Suppressor macrophage (primary cell): ENCODE data around the gene PDZRN3.

Experiments used
- DNase-seq, 4 experiments: peaks; one replicate each; pipeline ENCODE4 v3.0.0-alpha.2; 2020 to 2022

PDZRN3 gene

GRCh38 chr3:73622091-73622805, 2.5 kb downstream of the PDZRN3 start:
- no peak for DNase-seq

GRCh38 chr3:73621388-73621787, 3.4 kb downstream of the PDZRN3 start:
- DNase-seq = no peak

- no peak for DNase-seq
Measured at GRCh38 chr3:73618461-73618860, 6.3 kb downstream of the PDZRN3 start.

- DNase-seq = no peak
Measured at GRCh38 chr3:73616056-73616455, 8.7 kb downstream of the PDZRN3 start.

- DNase-seq = no peak
Measured at GRCh38 chr3:73614419-73614818, 10.3 kb downstream of the PDZRN3 start.

- DNase-seq = no peak
Measured at GRCh38 chr3:73611176-73611575, 13.6 kb downstream of the PDZRN3 start.

- no peak for DNase-seq
Measured at GRCh38 chr3:73610493-73610892, 14.2 kb downstream of the PDZRN3 start.

- DNase-seq = no peak
Measured at GRCh38 chr3:73609655-73610054, 15.1 kb downstream of the PDZRN3 start.

- DNase-seq = no peak
Measured at GRCh38 chr3:73609315-73609641, 15.5 kb downstream of the PDZRN3 start.

- no peak for DNase-seq
Measured at GRCh38 chr3:73608456-73609314, 16.1 kb downstream of the PDZRN3 start.

- DNase-seq = no peak
Measured at GRCh38 chr3:73605861-73606260, 18.9 kb downstream of the PDZRN3 start.

- no peak for DNase-seq
Measured at GRCh38 chr3:73605412-73605811, 19.3 kb downstream of the PDZRN3 start.

GRCh38 chr3:73604451-73604850, 20.3 kb downstream of the PDZRN3 start:
- no peak for DNase-seq

- DNase-seq = no peak
Measured at GRCh38 chr3:73603762-73604171, 21.0 kb downstream of the PDZRN3 start.

GRCh38 chr3:73602170-73602569, 22.6 kb downstream of the PDZRN3 start:
- DNase-seq = no peak

GRCh38 chr3:73601481-73601880, 23.3 kb downstream of the PDZRN3 start:
- DNase-seq = no peak

- no peak for DNase-seq
Measured at GRCh38 chr3:73601011-73601410, 23.7 kb downstream of the PDZRN3 start.

GRCh38 chr3:73600293-73600938, 24.3 kb downstream of the PDZRN3 start:
- DNase-seq = no peak

- DNase-seq = no peak
Measured at GRCh38 chr3:73599605-73600004, 25.1 kb downstream of the PDZRN3 start.

- no peak for DNase-seq
Measured at GRCh38 chr3:73597476-73597875, 27.3 kb downstream of the PDZRN3 start.

GRCh38 chr3:73592154-73593144, 32.3 kb downstream of the PDZRN3 start:
- DNase-seq = no peak

- no peak for DNase-seq
Measured at GRCh38 chr3:73591286-73591800, 33.4 kb downstream of the PDZRN3 start.
